Gastrocnemius medialis (tissue), 4 donors: ENCODE data around the gene ASB13. TPM values are rescaled to one million over a fixed set of nuclear protein-coding genes. Genes with fewer than 3 reads are reported as not detected.

ENCODE experiments used
- ATAC-seq, 2 donors: fragments of 150-250 bp; one replicate each; pipeline ENCODE4 v1.9.1; 2016
- DNase-seq, 2 donors: peaks; one replicate each; pipeline ENCODE4 v3.0.0-alpha.2; 2019
- H3K27ac ChIP-seq, 4 donors: fragments of 200-600 bp; sonication (generic); 1 replicate in 1 of 4; 2 replicates in 3 of 4; pipeline ENCODE4 v1.5.1; 2016 to 2018; ENCODE audit warnings: mild to moderate bottlenecking in 2 of 4, moderate library complexity in 1 of 4
- H3K27me3 ChIP-seq, 3 donors: fragments of 200-600 bp; sonication (generic) in 2 of 3; 1 replicate in 1 of 3; 2 replicates in 2 of 3; pipeline versions ENCODE4 v1.5.1 to v1.6.0; 2016 to 2019; ENCODE audit warnings: mild to moderate bottlenecking in 1 of 3, moderate library complexity in 1 of 3
- H3K36me3 ChIP-seq, 2 donors: fragments of 200-600 bp; sonication (generic) in 1 of 2; one replicate each; pipeline ENCODE4 v1.5.1; 2017 to 2018
- H3K4me1 ChIP-seq, 2 donors: fragments of 200-600 bp; sonication (generic) in 1 of 2; one replicate each; pipeline ENCODE4 v1.5.1; 2016 to 2017; ENCODE audit warnings: mild to moderate bottlenecking in 2 of 2
- H3K4me3 ChIP-seq, 4 donors: fragments of 200-600 bp; sonication (generic) in 3 of 4; 1 replicate in 1 of 4; 2 replicates in 3 of 4; pipeline ENCODE4 v1.5.1; 2016 to 2019; ENCODE audit warnings: mild to moderate bottlenecking in 2 of 4
- H3K9me3 ChIP-seq, 3 donors: fragments of 200-600 bp; sonication (generic) in 2 of 3; 1 replicate in 1 of 3; 2 replicates in 2 of 3; pipeline ENCODE4 v1.5.1; 2016 to 2019
- CTCF ChIP-seq, 5 experiments: fragments of 450-650 bp in 3 of 5; fragments of 200-600 bp in 2 of 5; sonication (generic) in 2 of 5; IDR thresholded peaks in 4 of 5; conservative IDR thresholded peaks in 1 of 5; 1 replicate in 4 of 5; 2 replicates in 1 of 5; pipeline ENCODE4 v1.5.1; 2016 to 2019; ENCODE audit warnings: antibody characterized with exemption in 5 of 5, mild to moderate bottlenecking in 3 of 5, moderate library complexity in 3 of 5
- POLR2A ChIP-seq, 2 donors: fragments of 450-650 bp; IDR thresholded peaks; one replicate each; pipeline ENCODE4 v1.6.1; 2017; ENCODE audit warnings: antibody characterized with exemption in 2 of 2, mild to moderate bottlenecking in 2 of 2, moderate library complexity in 2 of 2
- in situ Hi-C, 4 donors: fragments of 200-750 bp; cut with MboI; loops; one replicate each; pipeline versions ENCODE4 v1.15.0 to v1.8.0; 2017; ENCODE audit warnings: low sequenced_read_pairs in 4 of 4
- intact Hi-C: fragments of 100-400 bp; cut with DNase I; formaldehyde crosslinking; loops from one replicate; pipeline ENCODE4 v1.15.1; 2023; ENCODE audit warnings: low total_unique reads
- total RNA-seq, 4 donors: library from RNA; depleted of rRNA; stranded (reverse); fragments of >200 nt; gene quantifications; one replicate each; pipeline versions ENCODE4 v1.1.0 to v1.2.3, GENCODE V29; 2016

Gene ASB13
- total RNA-seq, 4 donors from 2014 or later = 9.6 to 20.0 (median 14.9) TPM

- in situ Hi-C loops = loop anchor here in 1 of 4 donors (25.0 kb wide), 1 partner anchor 780 kb away; the partner anchor contains the start of gene AKR1E2
These were observed 48.9 kb downstream of the ASB13 start for GRCh38 chr10:5617521-5617920.

GRCh38 chr10:5616836-5617235 is 49.6 kb downstream of the ASB13 start:
- no peak overlapping the region for H3K4me3 ChIP-seq
- in situ Hi-C loops = loop anchor here in 1 of 4 donors (25.0 kb wide), 1 partner anchor 780 kb away; the partner anchor contains the start of gene AKR1E2
- H3K27ac ChIP-seq = no peak overlapping the region
- DNase-seq = no peak
- no peak for ATAC-seq
- intact Hi-C loops = no loop called here
- peaks cover 22 to 26% of the 10 kb centered on the region in 2 donors for H3K4me1 ChIP-seq
- no peaks in the 10 kb centered on the region for H3K9me3 ChIP-seq
- H3K27me3 ChIP-seq = no peaks in the 10 kb centered on the region
- TF ChIP-seq CTCF (IDR thresholded peaks at IDR 0.05 in 4 of 5, conservative IDR thresholded peaks at IDR 0.05 in 1 of 5) = no peak
- TF ChIP-seq POLR2A (IDR thresholded peaks at IDR 0.05) = no peak
- H3K36me3 ChIP-seq = no peaks in the 10 kb centered on the region

More at GRCh38 chr10:5617521-5617920, 48.9 kb downstream of the ASB13 start:
- Histone ChIP-seq H3K36me3 (no peaks in the 10 kb centered on the region), H3K27ac (no peak overlapping the region), H3K4me3 (no peak overlapping the region), H3K27me3 (no peaks in the 10 kb centered on the region), H3K4me1 (peaks cover 22 to 26% of the 10 kb centered on the region in 2 donors), H3K9me3 (no peaks in the 10 kb centered on the region)
- no peak for TF ChIP-seq CTCF (IDR thresholded peaks at IDR 0.05 in 4 of 5, conservative IDR thresholded peaks at IDR 0.05 in 1 of 5)
- TF ChIP-seq POLR2A (IDR thresholded peaks at IDR 0.05) = no peak
- intact Hi-C loops = no loop called here
- DNase-seq = no peak
- ATAC-seq = no peak

- DNase-seq (no peak), ATAC-seq (no peak)
- in situ Hi-C loops (loop anchor here in 1 of 4 donors (25.0 kb wide), 1 partner anchor 779 kb away; the partner anchor contains the start of gene AKR1E2), intact Hi-C loops (no loop called here)
- Histone ChIP-seq H3K4me1 (peaks cover 26 to 28% of the 10 kb centered on the region in 2 donors), H3K36me3 (no peaks in the 10 kb centered on the region), H3K27ac (no peak overlapping the region), H3K4me3 (no peak overlapping the region), H3K27me3 (no peaks in the 10 kb centered on the region), H3K9me3 (no peaks in the 10 kb centered on the region)
- TF ChIP-seq POLR2A (IDR thresholded peaks at IDR 0.05) (no peak), CTCF (IDR thresholded peaks at IDR 0.05 in 4 of 5, conservative IDR thresholded peaks at IDR 0.05 in 1 of 5) (no peak)
These were observed 50.3 kb downstream of the ASB13 start for GRCh38 chr10:5616046-5616445.

- DNase-seq (no peak), ATAC-seq (no peak)
- peaks cover 26 to 31% of the 10 kb centered on the region in 2 donors for H3K4me1 ChIP-seq
- in situ Hi-C loops = loop anchor here in 1 of 4 donors (25.0 kb wide), 1 partner anchor 778 kb away; the partner anchor contains the start of gene AKR1E2
- no peak for TF ChIP-seq POLR2A (IDR thresholded peaks at IDR 0.05)
- no peak for TF ChIP-seq CTCF (IDR thresholded peaks at IDR 0.05 in 4 of 5, conservative IDR thresholded peaks at IDR 0.05 in 1 of 5)
- no peak overlapping the region for H3K4me3 ChIP-seq
- H3K9me3 ChIP-seq = no peaks in the 10 kb centered on the region
- intact Hi-C loops = no loop called here
- no peaks in the 10 kb centered on the region for H3K36me3 ChIP-seq
- no peaks in the 10 kb centered on the region for H3K27me3 ChIP-seq
- peak overlapping the region in 1 of 4 donors; percentile 2 for H3K27ac ChIP-seq
These were observed 51.1 kb downstream of the ASB13 start for GRCh38 chr10:5615316-5615715.
